ENCODE measurements around the gene CCS.

The CCS gene

GRCh38 chr11:66561975-66562248 lies 31.1 kb upstream of the CCS start:
- Histone ChIP-seq H4K20me1 (ENCODE audit: low read depth, low read length) (no peaks in the 10 kb centered on the region), H3K27ac (ENCODE audit: low read depth, low read length) (no peak overlapping the region), H3K4me3 (ENCODE audit: insufficient read depth, low read length, poor library complexity, severe bottlenecking) (no peak overlapping the region), H3F3A (ENCODE audit: insufficient read depth) (no peaks in the 10 kb centered on the region), H2AFZ (ENCODE audit: low read depth, low read length, severe bottlenecking) (no peak overlapping the region), H3K4me2 (ENCODE audit: low read depth, low read length, poor library complexity, severe bottlenecking) (no peak overlapping the region), H3K9me2 (replicated peaks; ENCODE audit: insufficient read depth, low read length) (no peaks in the 10 kb centered on the region), H3K36me3 (ENCODE audit: low read length) (no peaks in the 10 kb centered on the region), H3K9me3 (ENCODE audit: insufficient read depth, low read length) (no peaks in the 10 kb centered on the region), H3K9ac (ENCODE audit: low read length) (no peak overlapping the region), H3K79me2 (ENCODE audit: insufficient read depth, low read length) (no peaks in the 10 kb centered on the region), H3K27me3 (ENCODE audit: low read length) (no peaks in the 10 kb centered on the region)
- TF ChIP-seq EZH2phosphoT487 (conservative IDR thresholded peaks at IDR 0.05; ENCODE audit: low read length), result no peak
- no peak for TF ChIP-seq CTCF (IDR thresholded peaks at IDR 0.05; ENCODE audit: insufficient read depth, low read length, poor library complexity, severe bottlenecking)

- Histone ChIP-seq H3K79me2 (ENCODE audit: insufficient read depth, low read length) (no peaks in the 10 kb centered on the region), H2AFZ (ENCODE audit: low read depth, low read length, severe bottlenecking) (no peak overlapping the region), H3F3A (ENCODE audit: insufficient read depth) (no peaks in the 10 kb centered on the region), H3K9me3 (ENCODE audit: insufficient read depth, low read length) (no peaks in the 10 kb centered on the region), H3K4me2 (ENCODE audit: low read depth, low read length, poor library complexity, severe bottlenecking) (no peak overlapping the region), H3K27me3 (ENCODE audit: low read length) (no peaks in the 10 kb centered on the region), H3K9me2 (replicated peaks; ENCODE audit: insufficient read depth, low read length) (no peaks in the 10 kb centered on the region), H3K4me3 (ENCODE audit: insufficient read depth, low read length, poor library complexity, severe bottlenecking) (no peak overlapping the region), H4K20me1 (ENCODE audit: low read depth, low read length) (no peaks in the 10 kb centered on the region), H3K27ac (ENCODE audit: low read depth, low read length) (no peak overlapping the region), H3K9ac (ENCODE audit: low read length) (no peak overlapping the region), H3K36me3 (ENCODE audit: low read length) (no peaks in the 10 kb centered on the region)
- TF ChIP-seq EZH2phosphoT487 (conservative IDR thresholded peaks at IDR 0.05; ENCODE audit: low read length) (no peak), CTCF (IDR thresholded peaks at IDR 0.05; ENCODE audit: insufficient read depth, low read length, poor library complexity, severe bottlenecking) (no peak)
Observed at GRCh38 chr11:66562275-66562674, 30.7 kb upstream of the CCS start.

GRCh38 chr11:66562907-66563583 lies 29.9 kb upstream of the CCS start:
- H4K20me1 ChIP-seq (ENCODE audit: low read depth, low read length), result no peaks in the 10 kb centered on the region
- H3K27me3 ChIP-seq (ENCODE audit: low read length), result no peaks in the 10 kb centered on the region
- no peaks in the 10 kb centered on the region for H3F3A ChIP-seq (ENCODE audit: insufficient read depth)
- H3K27ac ChIP-seq (ENCODE audit: low read depth, low read length), result no peak overlapping the region
- no peaks in the 10 kb centered on the region for H3K9me3 ChIP-seq (ENCODE audit: insufficient read depth, low read length)
- no peaks in the 10 kb centered on the region for H3K36me3 ChIP-seq (ENCODE audit: low read length)
- H3K9ac ChIP-seq (ENCODE audit: low read length), result no peak overlapping the region
- H3K79me2 ChIP-seq (ENCODE audit: insufficient read depth, low read length), result no peaks in the 10 kb centered on the region
- no peak overlapping the region for H3K4me2 ChIP-seq (ENCODE audit: low read depth, low read length, poor library complexity, severe bottlenecking)
- H3K4me3 ChIP-seq (ENCODE audit: insufficient read depth, low read length, poor library complexity, severe bottlenecking), result no peak overlapping the region
- H2AFZ ChIP-seq (ENCODE audit: low read depth, low read length, severe bottlenecking), result no peak overlapping the region
- TF ChIP-seq CTCF (IDR thresholded peaks at IDR 0.05; ENCODE audit: insufficient read depth, low read length, poor library complexity, severe bottlenecking) (no peak), EZH2phosphoT487 (conservative IDR thresholded peaks at IDR 0.05; ENCODE audit: low read length) (no peak)
- H3K9me2 ChIP-seq (replicated peaks; ENCODE audit: insufficient read depth, low read length), result no peaks in the 10 kb centered on the region
